ENCODE results near the gene TFB2M.
"Not testable (repeated sequence)": the region's sequence is repeated elsewhere in the genome, so short reads cannot be mapped to it uniquely, and the experiment has no call there.

The TFB2M gene

DNA sequence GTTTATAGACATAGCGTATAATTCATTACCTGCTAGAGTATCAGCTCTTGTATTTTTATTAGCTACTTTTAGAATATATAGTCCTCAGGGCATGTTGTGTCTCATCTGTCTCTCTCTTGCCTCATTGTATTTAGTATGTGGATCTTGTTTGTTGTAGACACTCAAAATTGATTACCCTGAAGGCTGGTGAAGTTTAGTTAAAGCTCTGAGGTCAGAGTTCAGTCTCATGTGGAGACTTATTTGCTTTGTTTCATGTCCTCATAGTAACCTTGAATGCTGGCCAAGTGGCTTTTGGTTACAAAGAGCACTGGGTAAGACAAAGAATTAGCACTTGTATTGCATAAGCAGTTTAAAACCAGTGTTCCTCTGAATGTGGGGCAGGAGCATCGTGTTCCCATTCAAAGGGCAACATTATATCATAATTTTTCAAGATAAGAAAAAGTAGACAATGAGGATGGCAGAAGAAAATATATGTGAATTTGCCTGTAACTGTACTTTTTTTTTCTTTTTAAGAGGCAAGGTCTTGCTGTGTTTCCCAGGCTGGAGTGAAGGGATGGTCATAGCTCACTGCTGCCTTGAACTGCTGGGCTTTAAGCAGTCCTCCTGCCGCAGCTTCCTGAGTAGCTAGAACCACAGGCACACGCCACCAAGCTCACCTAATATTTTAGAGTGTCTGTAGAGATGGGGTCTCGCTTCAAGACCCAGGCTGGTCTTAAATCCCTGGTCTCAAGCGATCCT, 17.6 kb upstream of the TFB2M start:
- DNase-seq (ENCODE audit: extremely low read depth in 1 of 2, low read depth in 1 of 2), result no peak

- DNase-seq (ENCODE audit: extremely low read depth in 1 of 2, low read depth in 1 of 2), result no peak
These were observed 17.0 kb upstream of the TFB2M start for GRCh38 chr1:246583056-246583440.

DNA sequence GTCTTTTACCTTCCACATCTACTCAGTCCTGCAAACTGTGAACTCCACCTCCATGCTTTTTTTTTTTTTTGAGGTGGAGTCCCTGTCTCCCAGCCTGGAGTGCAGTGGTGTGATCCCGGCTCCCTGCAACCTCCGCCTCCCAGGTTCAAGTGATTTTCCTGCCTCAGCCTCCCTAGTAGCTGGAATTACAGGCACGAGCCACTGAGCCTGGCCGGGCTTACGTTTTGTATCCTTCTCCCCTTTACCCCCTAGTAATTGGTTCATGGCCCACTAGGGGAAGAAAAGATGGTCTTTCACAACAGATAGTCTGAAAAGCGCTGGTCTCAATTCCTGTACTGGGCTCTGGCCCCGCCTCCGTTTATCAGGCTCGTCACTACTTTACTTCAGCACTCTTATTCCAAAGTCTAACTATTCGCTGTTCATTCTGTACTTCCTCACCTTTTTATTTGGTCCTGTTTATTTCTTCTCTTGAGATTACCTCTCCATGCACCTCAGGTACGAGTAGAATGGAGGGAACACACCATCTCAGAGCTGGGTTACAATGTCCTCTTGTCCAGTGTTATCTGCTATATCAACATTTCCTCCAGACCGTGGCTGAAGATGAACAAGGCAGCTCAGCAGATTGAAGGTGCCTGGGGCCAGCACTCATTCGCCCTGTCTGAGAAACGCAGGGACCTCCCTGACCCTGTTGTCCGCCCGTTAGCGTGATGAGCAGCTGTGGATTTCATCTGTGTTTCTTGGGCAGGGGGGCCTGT, 16.4 kb upstream of the TFB2M start:
- no peak for DNase-seq (ENCODE audit: extremely low read depth in 1 of 2, low read depth in 1 of 2)

- no peak for DNase-seq (ENCODE audit: extremely low read depth in 1 of 2, low read depth in 1 of 2)
These were observed 14.7 kb upstream of the TFB2M start for GRCh38 chr1:246580497-246581370.

DNA sequence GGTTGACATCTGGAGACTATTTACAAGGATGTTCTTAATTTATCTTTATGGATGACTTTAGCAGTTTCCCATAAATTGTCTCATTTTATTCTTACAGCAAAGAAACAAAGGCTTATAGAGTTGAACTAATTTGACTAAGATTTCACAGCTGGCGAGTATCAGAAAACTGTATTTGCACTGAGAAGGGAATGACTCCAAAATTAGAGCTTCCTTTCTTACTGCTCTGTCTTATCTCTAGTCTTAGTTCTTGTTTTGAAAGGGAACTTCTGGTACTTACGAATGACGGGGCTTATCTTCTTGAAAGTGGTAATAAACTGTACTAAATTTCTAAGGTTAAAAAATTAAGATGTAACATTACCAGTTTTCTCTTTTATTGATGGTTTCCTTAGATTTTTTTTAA, 13.8 kb upstream of the TFB2M start:
- DNase-seq (ENCODE audit: extremely low read depth in 1 of 2, low read depth in 1 of 2), result no peak

DNA sequence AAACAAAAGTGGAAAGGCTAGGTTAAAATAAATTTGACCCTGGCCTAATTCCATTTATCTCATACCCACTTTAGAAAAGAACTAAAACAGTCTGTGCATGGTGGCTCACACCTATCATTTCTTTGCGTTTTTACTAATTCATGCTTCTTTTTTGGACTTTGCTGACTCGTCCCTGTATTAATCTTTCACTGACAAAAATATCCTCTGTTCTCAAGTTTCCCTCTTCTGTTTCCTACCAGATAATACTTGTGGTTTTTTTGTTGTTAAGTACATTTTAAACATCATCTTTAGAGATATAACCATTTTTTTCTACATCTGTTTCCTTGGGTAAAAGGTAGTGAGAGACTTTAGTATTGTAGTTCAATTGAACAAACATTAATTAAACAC, 11.7 kb upstream of the TFB2M start:
- no peak for DNase-seq (ENCODE audit: extremely low read depth in 1 of 2, low read depth in 1 of 2)

DNA sequence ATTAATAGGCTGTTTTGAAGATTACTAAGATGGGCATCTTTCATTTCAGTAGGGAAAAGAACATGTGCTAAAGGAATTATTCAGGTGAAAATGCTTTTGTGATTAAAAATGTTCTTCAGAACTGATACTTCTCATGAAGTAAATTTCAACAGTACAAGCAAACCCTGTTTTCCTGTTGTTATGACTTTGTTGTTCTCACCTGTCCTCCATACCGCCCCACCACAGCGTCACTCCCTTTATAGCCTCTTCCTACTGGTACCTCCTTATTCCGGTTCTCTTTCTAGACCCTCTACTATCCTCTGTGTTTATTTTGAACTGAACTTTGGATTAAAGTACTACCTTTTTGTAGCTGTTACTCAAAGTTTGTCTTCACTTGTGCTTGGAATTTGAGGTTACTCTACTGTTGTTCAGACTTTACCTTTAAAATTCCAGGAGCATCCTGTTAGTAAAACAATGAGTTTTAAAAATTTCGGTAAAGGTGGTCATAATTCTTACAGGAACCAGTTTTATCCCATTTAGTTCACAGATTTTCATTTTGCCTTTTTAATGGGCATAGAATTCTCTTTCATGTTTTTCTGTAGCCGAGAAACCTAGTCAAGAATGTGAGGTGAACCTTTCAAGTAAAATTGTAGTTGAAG, 11.1 kb upstream of the TFB2M start:
- no peak for DNase-seq (ENCODE audit: extremely low read depth in 1 of 2, low read depth in 1 of 2)

GRCh38 chr1:246576709-246577032, 10.6 kb upstream of the TFB2M start:
- no peak for DNase-seq (ENCODE audit: extremely low read depth in 1 of 2, low read depth in 1 of 2)

DNA sequence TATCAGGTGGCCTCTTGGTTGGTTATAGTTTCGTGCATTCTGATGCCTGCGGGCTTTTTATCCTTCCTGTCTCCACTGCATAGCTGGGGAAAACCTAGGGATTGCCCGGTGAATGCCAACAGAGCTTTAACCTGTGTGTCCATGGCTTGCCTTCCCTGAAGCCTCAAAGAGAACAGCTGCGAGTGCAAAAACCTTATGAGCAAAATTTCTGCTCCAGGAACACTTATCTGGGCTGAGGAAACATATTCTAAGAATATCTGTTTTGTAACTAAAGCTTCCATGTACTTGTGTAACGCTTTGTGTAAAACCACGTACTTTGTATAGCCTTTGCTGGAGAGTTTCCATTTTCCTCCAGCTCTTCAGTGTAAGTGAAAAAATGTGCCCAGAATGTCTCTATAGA, 7.4 kb upstream of the TFB2M start:
- DNase-seq (ENCODE audit: extremely low read depth in 1 of 2, low read depth in 1 of 2), result no peak

- no peak for DNase-seq (ENCODE audit: extremely low read depth in 1 of 2, low read depth in 1 of 2)
These were observed 6.7 kb upstream of the TFB2M start for GRCh38 chr1:246572785-246573184.

DNA sequence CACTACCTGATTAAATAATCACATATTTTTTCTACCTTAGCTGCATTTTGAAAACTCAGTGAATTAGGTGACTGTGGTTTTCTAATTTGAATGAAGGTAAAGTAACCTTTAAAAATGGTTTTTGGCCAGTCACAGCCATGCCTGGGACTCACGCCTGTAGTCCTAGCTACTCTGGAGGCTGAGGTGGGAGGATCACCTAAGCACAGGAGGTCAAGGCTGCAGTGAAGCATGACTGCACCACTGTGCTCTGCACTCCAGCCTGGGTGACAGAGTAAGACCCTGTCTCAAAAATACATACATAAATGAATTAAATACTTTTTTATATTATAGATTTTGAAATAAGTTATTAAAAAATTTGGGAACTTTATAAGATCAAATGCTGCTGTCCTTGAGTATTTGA, 5.9 kb upstream of the TFB2M start:
- DNase-seq (ENCODE audit: extremely low read depth in 1 of 2, low read depth in 1 of 2), result no peak

- DNase-seq (ENCODE audit: extremely low read depth in 1 of 2, low read depth in 1 of 2), result not testable (repeated sequence)
These were observed 5.2 kb upstream of the TFB2M start for GRCh38 chr1:246571309-246571708.

DNA sequence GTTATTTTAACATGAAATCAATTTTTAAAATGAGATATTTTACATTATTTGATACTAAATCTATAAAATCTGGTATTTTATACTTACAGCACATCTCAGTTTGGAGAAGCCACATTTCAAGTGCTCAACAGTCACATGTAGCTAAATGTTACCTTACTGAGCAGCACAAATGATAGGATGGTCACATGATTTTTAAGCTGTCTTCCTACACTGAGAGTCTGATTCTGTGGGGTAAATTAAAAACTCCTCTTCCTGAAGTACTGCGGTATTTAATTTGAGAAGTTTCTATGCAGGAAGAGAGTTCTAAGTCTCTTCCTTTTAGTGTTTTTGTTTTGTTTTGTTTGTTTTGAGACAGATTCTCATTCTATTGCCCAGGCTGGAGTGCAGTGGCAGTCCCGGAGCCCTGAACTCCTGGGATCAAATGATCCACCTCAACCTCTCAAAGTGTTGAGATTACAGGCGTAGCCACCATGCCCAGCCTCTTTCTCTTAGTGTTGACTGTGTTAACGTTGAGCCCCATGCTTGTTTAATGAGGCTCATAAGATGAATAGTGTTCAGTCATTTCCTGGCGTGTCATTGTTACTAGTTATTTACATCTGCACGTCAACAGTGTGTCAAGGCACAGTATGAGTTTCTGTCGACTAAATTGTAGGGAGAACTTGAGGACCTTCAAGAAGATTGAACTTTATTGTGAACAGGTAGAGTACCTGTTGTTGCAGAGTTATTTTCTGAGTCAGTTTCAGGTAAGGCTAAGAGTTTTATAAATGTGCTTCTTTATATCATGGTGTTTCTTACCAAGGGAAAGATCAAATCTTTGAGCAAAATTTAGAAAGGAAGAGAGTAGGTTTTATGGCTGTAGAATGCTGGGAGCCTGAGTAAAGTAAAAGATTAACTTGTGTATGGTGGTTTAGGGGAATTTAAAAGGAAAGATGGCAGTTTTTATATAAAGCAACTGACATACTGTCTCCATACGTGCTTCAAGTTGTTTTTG, 3.5 kb upstream of the TFB2M start:
- DNase-seq (ENCODE audit: extremely low read depth in 1 of 2, low read depth in 1 of 2), result no peak

DNA sequence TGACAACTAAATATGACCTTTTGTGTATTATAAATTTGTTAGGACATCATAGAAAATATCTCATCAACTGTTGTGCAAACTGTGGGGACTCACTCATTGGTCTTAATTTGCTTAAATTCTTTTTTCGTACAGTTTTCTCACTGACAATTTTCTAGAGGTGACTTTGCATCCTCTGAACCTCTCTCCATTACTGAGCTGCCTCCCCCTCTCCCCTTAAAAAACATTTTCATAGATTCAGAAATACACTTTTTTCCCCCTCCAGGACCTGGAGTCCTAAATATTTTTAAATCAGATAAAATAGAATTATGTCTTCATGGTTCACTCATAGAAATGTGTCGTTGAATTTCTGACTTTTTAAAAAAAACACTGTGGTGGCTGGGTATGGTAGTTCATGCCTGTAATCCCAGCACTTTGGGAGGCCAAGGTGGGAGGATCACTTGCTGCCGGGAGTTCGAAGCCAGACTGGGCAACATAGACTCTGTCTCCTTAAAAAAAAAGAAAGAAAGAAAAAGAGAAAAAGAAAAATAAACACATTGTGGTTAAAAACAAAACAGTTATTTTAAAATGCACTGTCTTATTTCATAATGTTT, 1.7 kb upstream of the TFB2M start:
- DNase-seq (ENCODE audit: extremely low read depth in 1 of 2, low read depth in 1 of 2), result no peak

GRCh38 chr1:246566813-246567645, 968 bp upstream of the TFB2M start:
- peak in 1 of 2 donors; percentile 29 for DNase-seq (ENCODE audit: extremely low read depth in 1 of 2, low read depth in 1 of 2)

- DNase-seq (ENCODE audit: extremely low read depth in 1 of 2, low read depth in 1 of 2), result no peak
These were observed 322 bp downstream of the TFB2M start for GRCh38 chr1:246565751-246566127.

DNA sequence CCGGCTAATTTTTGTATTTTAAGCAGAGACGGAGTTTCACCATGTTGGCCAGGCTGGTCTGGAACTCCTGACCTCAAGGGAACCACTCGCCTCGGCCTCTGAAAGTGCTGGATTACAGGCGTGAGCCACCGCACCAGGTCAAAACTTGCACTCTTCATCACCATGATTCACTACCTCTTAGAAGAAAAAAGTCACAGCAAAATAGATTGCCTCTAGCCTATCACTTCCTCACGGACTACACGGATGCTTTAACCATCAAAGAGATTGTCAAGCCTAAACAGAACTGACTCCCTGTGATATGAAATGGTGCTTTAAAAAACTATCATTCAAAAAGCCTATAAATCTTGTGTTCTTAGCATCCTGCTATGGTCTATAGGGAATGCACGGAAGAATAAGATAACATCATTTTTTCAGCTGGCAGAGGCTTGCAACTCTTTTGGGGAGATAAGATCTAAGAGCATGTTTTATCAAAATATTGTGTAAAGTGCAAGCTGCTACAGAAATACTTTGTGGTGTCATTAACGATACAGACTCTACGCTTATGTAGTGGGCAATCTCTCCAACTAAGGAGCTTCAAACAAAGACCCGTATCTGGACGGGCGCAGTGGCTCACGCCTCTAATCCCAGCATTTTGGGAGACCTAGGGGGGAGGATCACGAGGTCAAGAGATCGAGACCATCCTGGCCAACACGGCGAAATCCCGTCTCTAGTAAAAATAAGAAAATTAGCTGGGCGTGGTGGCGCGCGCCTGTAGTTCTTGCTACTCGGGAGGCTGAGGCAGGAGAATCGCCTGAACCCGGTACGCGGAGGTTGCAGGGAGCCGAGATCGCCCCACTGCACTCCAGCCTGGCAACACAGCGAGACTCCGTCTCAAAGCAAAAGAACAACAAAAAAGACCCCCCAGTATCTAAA, 966 bp downstream of the TFB2M start:
- no peak for DNase-seq (ENCODE audit: extremely low read depth in 1 of 2, low read depth in 1 of 2)

DNA sequence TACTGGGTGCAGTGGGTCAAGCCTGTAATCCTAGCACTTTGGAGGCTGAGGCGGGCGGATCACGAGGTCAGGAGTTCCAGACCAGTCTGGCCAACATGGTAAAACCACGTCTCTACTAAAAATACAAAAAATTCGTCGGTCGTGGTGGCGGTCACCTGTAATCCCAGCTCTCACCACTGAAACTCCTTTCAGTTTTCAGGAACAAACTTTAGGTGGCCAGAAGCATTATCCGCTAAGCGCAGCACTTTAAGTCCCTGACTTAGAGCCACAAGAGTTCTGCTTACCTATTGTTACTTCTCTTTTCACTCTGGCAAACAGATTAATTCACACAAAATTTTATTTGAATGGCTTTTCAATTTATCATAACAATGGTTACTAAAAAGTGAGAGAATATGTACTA, 5.2 kb downstream of the TFB2M start:
- not testable (repeated sequence) for DNase-seq (ENCODE audit: extremely low read depth in 1 of 2, low read depth in 1 of 2)
